OCI-LY7 (cell line): ENCODE data around the gene GALNT14.

Experiments used
- CTCF ChIP-seq: fragments of 200-600 bp; sonication (generic); conservative IDR thresholded peaks from 2 replicates; pipeline ENCODE4 v1.5.1; 2014; ENCODE audit warnings: mild to moderate bottlenecking, antibody characterized with exemption, low read length, moderate library complexity, mixed read lengths
- EZH2phosphoT487 ChIP-seq: fragments of 200-600 bp; sonication (generic); IDR thresholded peaks from 2 replicates; pipeline ENCODE4 v1.6.1; 2018; ENCODE audit warnings: low read depth, borderline replicate concordance, mild to moderate bottlenecking, mixed run types, antibody characterized with exemption, low read length, moderate library complexity, mixed read lengths

- TF ChIP-seq CTCF: no peak
- TF ChIP-seq EZH2phosphoT487: no peak
These were observed 110.7 kb downstream of the GALNT14 start for GRCh38 chr2:31027549-31027948.
